Activated CD4-positive, alpha-beta T cell treated with anti-CD3 and anti-CD28 coated beads for 4 hours (primary cell): ENCODE data around the gene IL17RA.

Experiments used
- DNase-seq, 2 donors: peaks; one replicate each; pipeline ENCODE4 v3.0.0-alpha.2; 2020

The IL17RA gene

DNA sequence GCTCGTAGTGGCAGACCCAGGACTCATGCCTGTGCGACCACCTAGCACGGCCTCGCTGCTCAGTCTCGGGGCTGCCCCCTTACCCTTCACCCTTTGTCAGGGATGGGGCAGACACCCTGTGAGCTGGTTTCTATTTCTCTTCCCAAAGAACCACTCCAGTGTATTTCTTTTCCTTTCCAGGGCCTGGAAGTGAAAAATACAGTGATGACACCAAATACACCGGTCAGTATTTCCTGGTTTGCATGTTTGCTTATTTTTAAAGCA lies 22.7 kb downstream of the IL17RA start:
- no peak for DNase-seq

- no peak for DNase-seq
These were observed 23.7 kb downstream of the IL17RA start for GRCh38 chr22:17108256-17109112.

- DNase-seq = no peak
These were observed 24.5 kb downstream of the IL17RA start for GRCh38 chr22:17109113-17109865.

- no peak for DNase-seq
These were observed 25.2 kb downstream of the IL17RA start for GRCh38 chr22:17109976-17110375.

DNA sequence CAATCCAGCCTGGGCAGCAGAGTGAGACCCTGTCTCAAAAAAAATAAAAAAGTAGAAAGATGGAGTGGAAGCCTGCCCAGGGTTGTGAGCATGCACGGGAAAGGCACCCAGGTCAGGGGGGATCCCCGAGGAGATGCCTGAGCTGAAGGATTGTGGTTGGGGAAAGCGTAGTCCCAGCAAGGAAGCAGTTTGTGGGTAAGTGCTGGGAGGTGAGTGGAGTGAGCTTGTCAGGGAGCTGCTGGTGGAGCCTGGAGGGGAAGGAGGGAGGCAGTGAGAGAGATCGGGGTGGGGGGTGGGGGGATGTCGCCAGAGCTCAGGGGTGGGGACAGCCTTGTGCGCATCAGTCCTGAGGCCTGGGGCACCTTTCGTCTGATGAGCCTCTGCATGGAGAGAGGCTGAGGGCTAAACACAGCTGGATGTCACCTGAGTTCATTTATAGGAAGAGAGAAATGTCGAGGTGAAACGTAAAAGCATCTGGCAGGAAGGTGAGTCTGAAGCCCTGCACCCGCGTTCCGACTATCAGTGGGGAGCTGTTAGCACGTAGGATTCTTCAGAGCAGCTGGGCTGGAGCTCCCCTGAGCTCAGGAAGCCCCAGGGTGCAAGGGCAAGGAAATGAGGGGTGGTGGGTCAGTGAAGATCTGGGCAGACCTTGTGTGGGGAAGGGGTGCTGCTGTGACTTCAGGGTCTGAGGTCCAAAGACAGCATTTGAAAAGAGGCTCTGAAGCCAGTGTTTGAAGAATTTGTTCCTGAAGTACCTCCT lies 26.2 kb downstream of the IL17RA start:
- DNase-seq = no peak

DNA sequence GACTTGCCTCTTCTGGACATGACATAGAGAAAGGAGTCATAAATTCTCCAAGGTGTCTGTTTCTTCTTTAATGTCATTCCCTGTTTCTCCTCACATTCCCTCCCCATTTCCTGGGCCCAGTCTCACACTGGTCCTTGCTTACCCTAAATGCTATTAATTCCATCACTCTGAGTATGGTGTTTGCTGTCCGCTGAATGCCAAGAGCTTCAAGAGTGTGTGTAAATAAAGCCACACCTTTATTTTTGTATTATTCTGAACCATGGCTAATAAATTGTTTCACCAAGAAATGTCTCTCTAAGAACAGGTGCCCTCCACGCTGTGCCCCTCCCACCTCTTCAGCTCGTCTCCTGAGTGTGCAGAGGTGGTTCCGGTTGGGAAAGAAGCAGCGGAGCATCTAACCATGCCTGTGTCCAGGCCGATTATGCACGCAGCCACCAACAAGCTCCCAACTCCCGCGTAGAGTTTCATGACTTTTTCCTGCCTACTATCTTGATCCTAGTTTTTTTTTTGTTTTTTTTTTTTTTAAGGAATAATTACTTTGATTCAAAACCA lies 27.8 kb downstream of the IL17RA start:
- no peak for DNase-seq

DNA sequence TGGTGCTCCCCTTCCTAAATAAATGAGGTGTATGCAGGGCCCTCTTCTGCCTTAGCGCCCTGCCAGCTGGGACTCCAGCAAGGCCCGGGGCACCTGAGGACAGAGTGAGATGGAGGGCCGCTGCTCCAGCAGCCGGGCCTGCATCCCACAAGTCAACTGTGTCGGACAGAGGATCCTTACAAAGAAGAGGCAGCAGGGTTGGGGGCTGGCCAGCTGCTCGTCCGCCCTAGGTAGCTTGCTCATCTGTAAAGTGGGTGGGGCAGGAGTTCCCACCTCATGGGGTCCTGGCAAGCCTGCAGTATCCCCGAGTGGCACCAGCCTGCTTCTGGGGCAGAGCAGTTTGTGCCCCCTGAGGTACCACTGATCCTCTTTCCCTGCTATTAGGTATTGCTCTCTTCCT lies 28.8 kb downstream of the IL17RA start:
- DNase-seq = no peak

- no peak for DNase-seq
These were observed 29.5 kb downstream of the IL17RA start for GRCh38 chr22:17114173-17114897.

- no peak for DNase-seq
These were observed 30.1 kb downstream of the IL17RA start for GRCh38 chr22:17114898-17115235.

GRCh38 chr22:17115236-17115635 lies 30.4 kb downstream of the IL17RA start:
- DNase-seq = no peak

DNA sequence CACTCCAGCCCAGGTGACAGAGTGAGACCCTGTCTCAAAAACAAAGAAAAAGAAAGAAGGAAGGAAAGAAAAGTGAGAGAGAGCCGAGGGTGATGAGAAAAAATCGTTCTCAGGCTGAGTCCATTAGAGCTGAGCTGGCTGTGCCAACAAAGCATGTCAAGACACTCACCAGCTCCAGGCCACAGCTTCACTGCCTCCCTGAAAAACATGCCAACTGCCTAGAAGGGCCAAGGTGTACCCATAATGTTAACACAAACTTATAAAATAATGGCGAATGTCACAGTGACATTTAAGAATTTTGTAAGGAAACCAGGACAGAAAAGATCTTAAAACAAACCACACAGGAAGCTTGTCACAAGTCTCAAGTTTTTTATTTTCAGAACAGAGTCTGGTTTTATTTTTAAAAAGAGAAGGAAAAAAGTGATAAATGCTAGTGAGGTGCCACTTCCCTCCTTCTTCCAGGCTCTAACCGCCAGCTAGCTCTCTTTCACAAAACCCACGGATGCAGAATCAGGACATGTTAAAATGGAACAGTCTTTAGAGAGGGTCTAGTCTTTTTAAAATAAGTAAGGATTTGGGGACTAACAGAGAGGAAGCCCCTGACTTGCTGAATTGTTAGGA lies 31.3 kb downstream of the IL17RA start:
- no peak for DNase-seq

- DNase-seq = no peak
These were observed 32.0 kb downstream of the IL17RA start for GRCh38 chr22:17116572-17117330.

GRCh38 chr22:17117400-17117799 lies 32.6 kb downstream of the IL17RA start:
- DNase-seq = no peak

GRCh38 chr22:17117890-17118289 lies 33.1 kb downstream of the IL17RA start:
- DNase-seq = no peak

- no peak for DNase-seq
These were observed 33.5 kb downstream of the IL17RA start for GRCh38 chr22:17118342-17118741.

DNA sequence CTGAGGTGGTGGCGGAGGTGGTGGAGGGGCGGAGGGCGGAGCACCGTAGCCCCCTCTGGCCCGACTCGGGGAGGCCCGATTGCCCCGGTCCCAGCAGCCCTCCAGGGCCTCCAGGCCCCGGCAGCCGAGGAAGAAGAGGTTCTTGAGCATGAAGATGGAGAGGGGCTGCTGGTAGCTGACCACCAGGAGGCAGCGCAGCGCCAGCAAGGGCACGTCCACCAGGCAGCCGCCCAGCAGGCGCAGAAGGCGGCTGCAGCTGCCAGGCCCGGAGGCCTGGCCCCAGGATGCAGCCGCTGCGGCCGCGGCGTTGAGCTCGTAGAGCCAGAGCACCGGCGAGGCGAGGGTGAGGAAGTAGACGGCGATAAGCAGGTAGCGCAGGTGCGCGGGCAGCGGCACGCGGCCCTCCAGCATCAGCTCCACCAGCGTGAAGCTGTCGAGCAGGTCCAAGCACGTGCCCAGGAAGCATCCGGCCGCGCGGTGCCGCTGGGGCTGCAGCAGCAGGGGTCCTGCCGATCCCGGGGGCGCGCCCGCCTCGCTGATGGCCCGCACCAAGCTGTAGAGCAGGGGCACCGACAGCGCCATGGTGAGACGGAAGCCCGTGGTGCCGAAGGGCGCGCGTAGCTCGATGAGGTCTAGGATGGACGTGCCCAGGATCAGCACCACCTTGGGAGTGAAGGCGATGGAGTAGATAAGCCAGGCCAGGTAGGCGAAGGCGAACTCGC lies 34.8 kb downstream of the IL17RA start:
- DNase-seq = no peak

DNA sequence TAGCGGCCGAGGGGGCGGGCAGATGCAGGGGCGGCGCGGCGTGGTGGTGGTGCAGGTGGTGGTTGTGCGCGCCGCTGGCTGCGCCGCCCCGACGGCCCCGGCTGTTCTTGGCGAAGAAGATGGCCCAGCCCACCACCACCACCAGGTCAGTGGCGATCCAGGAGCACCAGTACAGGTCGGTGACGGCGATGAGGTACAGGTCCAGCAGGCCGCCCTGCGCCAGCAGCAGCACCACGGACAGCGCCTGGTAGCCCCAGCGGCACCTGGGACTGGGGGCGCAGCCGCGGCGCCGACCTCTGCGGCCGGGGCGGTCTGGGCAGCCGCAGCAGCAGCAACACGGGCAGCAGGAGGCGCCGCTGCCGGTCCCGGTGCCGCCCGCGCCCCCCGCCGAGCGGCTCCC lies 35.5 kb downstream of the IL17RA start:
- peak; percentile 39 to 55 for DNase-seq

- peak; percentile 38 to 50 for DNase-seq
These were observed 36.0 kb downstream of the IL17RA start for GRCh38 chr22:17120711-17121232.

DNA sequence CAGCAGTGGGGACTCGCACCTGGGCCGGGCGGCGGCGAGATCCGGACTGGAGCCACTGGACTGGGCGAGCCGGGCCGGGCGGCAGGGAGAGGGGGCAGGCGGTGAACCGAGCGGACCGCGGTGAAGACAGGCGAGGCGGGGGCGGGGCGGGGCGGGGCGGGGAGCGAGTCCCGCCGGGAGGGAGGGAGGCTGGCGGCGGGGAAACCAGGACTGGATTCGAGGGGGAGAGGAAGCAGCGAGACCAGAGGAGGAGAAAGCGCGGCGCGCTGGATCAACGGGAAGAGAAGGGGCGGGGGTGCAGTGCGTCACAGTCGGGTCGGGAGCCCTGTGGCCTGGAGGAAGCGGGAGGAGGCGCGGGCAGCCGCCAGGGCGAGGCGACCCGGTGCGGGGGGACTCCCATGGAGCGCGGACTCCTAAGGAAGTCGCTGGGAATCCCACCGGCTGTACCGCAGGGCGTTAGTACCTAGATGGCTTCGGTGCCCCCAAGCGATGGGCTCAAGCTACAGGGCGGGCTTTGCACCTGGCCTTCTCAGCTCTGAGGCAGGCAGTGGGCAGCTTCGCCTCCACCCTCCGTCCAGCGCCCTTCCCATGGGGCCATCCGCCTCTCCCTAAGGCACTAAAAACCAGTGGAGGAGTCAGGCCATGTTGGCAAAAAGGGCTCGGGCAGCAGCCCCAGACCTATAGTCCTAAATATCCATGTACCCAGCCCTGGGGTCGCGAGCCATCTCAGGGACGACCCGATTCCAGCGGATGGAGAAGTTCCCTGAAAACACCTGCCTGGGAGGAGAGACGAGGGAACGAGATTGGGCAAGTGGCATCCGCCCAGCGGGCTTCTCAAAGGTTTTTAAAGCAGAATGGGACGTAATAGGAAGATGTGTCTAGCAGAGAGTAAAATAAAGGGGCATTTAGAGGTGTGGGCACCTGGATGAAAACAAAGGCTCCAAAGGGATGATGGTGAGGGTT lies 36.7 kb downstream of the IL17RA start, which contains the start of gene TMEM121B:
TSS of gene TMEM121B (minus strand) at position 128 of the 963 bp plus-strand sequence. CDS start 233 bp downstream, outside the sequence.
- no peak for DNase-seq
